KOPT-K1 (cell line): ENCODE data around the gene PLCH1.
A peak's percentile ranks its signal among the peaks of the same experiment; 100 is the strongest.

Experiments used
- H3K27ac ChIP-seq: fragments of 200-600 bp; sonication (generic); 2 replicates; pipeline ENCODE4 v1.5.1; 2016; ENCODE audit warnings: antibody characterized with exemption, mild to moderate bottlenecking, low read depth, low read length; ENCODE audit not compliant: poor library complexity, severe bottlenecking
- H3K36me3 ChIP-seq: fragments of 200-600 bp; sonication (generic); 2 replicates; pipeline ENCODE4 v1.5.1; 2017; ENCODE audit warnings: antibody characterized with exemption, mild to moderate bottlenecking, low read length, moderate library complexity; ENCODE audit not compliant: insufficient read depth
- H3K9me3 ChIP-seq: fragments of 200-600 bp; sonication (generic); 2 replicates; pipeline ENCODE4 v1.5.1; 2017; ENCODE audit warnings: antibody characterized with exemption, low read length, mild to moderate bottlenecking; ENCODE audit not compliant: insufficient read depth, poor library complexity, severe bottlenecking

Gene PLCH1

GRCh38 chr3:155335724-155336354, 409.0 kb downstream of the PLCH1 start:
- Histone ChIP-seq H3K36me3 (no peaks in the 10 kb centered on the region), H3K27ac (peak overlapping the region; percentile 78), H3K9me3 (no peaks in the 10 kb centered on the region)

GRCh38 chr3:155334914-155335723, 409.8 kb downstream of the PLCH1 start:
- Histone ChIP-seq H3K36me3 (no peaks in the 10 kb centered on the region), H3K9me3 (no peaks in the 10 kb centered on the region), H3K27ac (peak overlapping the region; percentile 78)

GRCh38 chr3:155334215-155334913, 410.5 kb downstream of the PLCH1 start:
- Histone ChIP-seq H3K27ac (peak overlapping the region; percentile 78), H3K9me3 (no peaks in the 10 kb centered on the region), H3K36me3 (no peaks in the 10 kb centered on the region)

GRCh38 chr3:155332716-155333115, 412.2 kb downstream of the PLCH1 start:
- H3K27ac ChIP-seq = no peak overlapping the region
- H3K9me3 ChIP-seq = no peaks in the 10 kb centered on the region
- H3K36me3 ChIP-seq = no peaks in the 10 kb centered on the region

DNA sequence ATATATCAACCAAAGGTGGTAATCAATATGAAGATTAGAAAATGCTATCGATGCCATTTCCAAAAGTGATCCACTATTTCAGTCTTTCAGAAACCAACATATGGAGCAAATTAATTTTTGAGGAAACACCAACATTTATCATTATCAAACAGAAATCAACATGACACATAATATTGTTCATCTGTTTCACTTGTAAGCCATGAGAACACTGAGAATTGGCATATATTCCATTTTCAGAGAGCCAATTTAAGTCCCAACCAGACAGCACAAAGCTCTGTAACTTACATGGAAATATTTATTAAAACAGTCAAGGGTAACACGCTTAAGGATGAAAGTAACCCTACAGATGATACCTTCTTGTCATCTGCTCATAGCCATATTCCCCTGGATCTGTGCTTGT, 413.8 kb downstream of the PLCH1 start:
- Histone ChIP-seq H3K36me3 (no peaks in the 10 kb centered on the region), H3K9me3 (no peaks in the 10 kb centered on the region), H3K27ac (no peak overlapping the region)

GRCh38 chr3:155330370-155330769, 414.5 kb downstream of the PLCH1 start:
- Histone ChIP-seq H3K27ac (no peak overlapping the region), H3K9me3 (no peaks in the 10 kb centered on the region), H3K36me3 (no peaks in the 10 kb centered on the region)

- Histone ChIP-seq H3K27ac (no peak overlapping the region), H3K36me3 (no peaks in the 10 kb centered on the region), H3K9me3 (no peaks in the 10 kb centered on the region)
Measured at GRCh38 chr3:155329513-155330048, 415.3 kb downstream of the PLCH1 start.

DNA sequence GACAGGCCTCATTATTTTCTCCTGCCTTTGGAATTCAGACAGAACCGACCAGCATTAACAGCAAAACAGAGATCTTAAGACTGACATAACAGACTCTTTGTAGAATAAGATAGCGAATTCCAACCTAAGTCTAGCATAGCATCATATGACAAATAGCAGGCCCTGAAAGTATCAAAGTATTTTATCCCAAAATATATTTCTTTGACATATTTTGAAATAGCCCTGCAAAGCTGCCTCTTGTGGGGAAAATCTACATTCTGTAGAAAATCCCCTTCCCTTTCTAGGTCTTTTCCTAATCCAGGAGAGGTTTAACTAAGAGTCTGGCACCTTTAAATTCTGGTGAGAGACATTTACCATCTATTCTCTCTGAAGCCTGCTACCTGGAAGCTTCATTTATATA, 417.0 kb downstream of the PLCH1 start:
- no peaks in the 10 kb centered on the region for H3K9me3 ChIP-seq
- no peak overlapping the region for H3K27ac ChIP-seq
- no peaks in the 10 kb centered on the region for H3K36me3 ChIP-seq

GRCh38 chr3:155327430-155327829, 417.4 kb downstream of the PLCH1 start:
- no peak overlapping the region for H3K27ac ChIP-seq
- H3K9me3 ChIP-seq = no peaks in the 10 kb centered on the region
- no peaks in the 10 kb centered on the region for H3K36me3 ChIP-seq

GRCh38 chr3:155326901-155327300, 418.0 kb downstream of the PLCH1 start:
- H3K9me3 ChIP-seq = no peaks in the 10 kb centered on the region
- no peak overlapping the region for H3K27ac ChIP-seq
- no peaks in the 10 kb centered on the region for H3K36me3 ChIP-seq

- Histone ChIP-seq H3K9me3 (no peaks in the 10 kb centered on the region), H3K27ac (no peak overlapping the region), H3K36me3 (no peaks in the 10 kb centered on the region)
Measured at GRCh38 chr3:155326244-155326643, 418.6 kb downstream of the PLCH1 start.
